MM.1S (cell line): ENCODE results near the gene PTPRR.

Experiments
- CTCF ChIP-seq: fragments of 300-600 bp; sonication (generic); IDR thresholded peaks from 2 replicates; pipeline ENCODE4 v1.5.1; 2016; ENCODE audit warnings: antibody characterized with exemption, low read length, mixed read lengths
- EZH2 ChIP-seq: fragments of 300-600 bp; sonication (generic); optimal IDR thresholded peaks from 2 replicates; pipeline ENCODE3; 2017; ENCODE audit warnings: low read depth, mild to moderate bottlenecking, antibody characterized with exemption, low read length, mixed read lengths
- EZH2phosphoT487 ChIP-seq: fragments of 300-600 bp; sonication (generic); IDR thresholded peaks from 2 replicates; pipeline ENCODE4 v1.6.1; 2018; ENCODE audit warnings: antibody characterized with exemption, low read length

GRCh38 chr12:70927356-70927755 lies 6.8 kb upstream of the PTPRR start:
- TF ChIP-seq CTCF (no peak), EZH2phosphoT487 (no peak), EZH2 (no peak)
